DOHH2 (cell line): ENCODE results near the gene NCLN.
"Not testable (repeated sequence)": the region's sequence is repeated elsewhere in the genome, so short reads cannot be mapped to it uniquely, and the experiment has no call there.

Experiments used
- H3F3A ChIP-seq: fragments of 200-600 bp; sonication (generic), shearing (Covaris generic); 2 replicates; pipeline ENCODE4 v1.6.0; 2016; ENCODE audit warnings: antibody characterized with exemption, mild to moderate bottlenecking; ENCODE audit not compliant: control insufficient read depth, insufficient read depth
- H3K27ac ChIP-seq: fragments of 200-600 bp; sonication (generic); 2 replicates; pipeline ENCODE4 v1.5.1; 2014; ENCODE audit warnings: low read depth, mild to moderate bottlenecking, low read length, moderate library complexity
- H3K27me3 ChIP-seq: fragments of 200-600 bp; sonication (generic); 2 replicates; pipeline ENCODE4 v1.6.1; 2014; ENCODE audit warnings: mild to moderate bottlenecking, low read length, mixed read lengths; ENCODE audit not compliant: control insufficient read depth
- H3K36me3 ChIP-seq: fragments of 200-600 bp; sonication (generic); 2 replicates; pipeline ENCODE4 v1.6.1; 2014; ENCODE audit warnings: mild to moderate bottlenecking, low read length, moderate library complexity, mixed read lengths; ENCODE audit not compliant: control insufficient read depth
- H3K4me1 ChIP-seq: fragments of 200-600 bp; sonication (generic); 2 replicates; pipeline ENCODE4 v1.6.1; 2014; ENCODE audit warnings: mild to moderate bottlenecking, low read length, mixed read lengths; ENCODE audit not compliant: control insufficient read depth
- H3K4me2 ChIP-seq: fragments of 200-600 bp; sonication (generic); 2 replicates; pipeline ENCODE4 v1.6.0; 2014; ENCODE audit warnings: mild to moderate bottlenecking, low read length, moderate library complexity
- H3K4me3 ChIP-seq: fragments of 200-600 bp; sonication (generic); 2 replicates; pipeline ENCODE4 v1.5.1; 2014; ENCODE audit warnings: mild to moderate bottlenecking, low read length, mixed read lengths
- H3K79me2 ChIP-seq: fragments of 200-600 bp; sonication (generic); 2 replicates; pipeline ENCODE4 v1.6.1; 2014; ENCODE audit warnings: mild to moderate bottlenecking, low read length, mixed read lengths; ENCODE audit not compliant: control insufficient read depth
- H3K9me2 ChIP-seq: fragments of 200-600 bp; sonication (generic); replicated peaks from 2 replicates; pipeline ENCODE4 v1.6.1; 2014; ENCODE audit warnings: mild to moderate bottlenecking, low read length, mixed read lengths; ENCODE audit not compliant: control insufficient read depth
- H3K9me3 ChIP-seq: fragments of 200-600 bp; sonication (generic); 2 replicates; pipeline ENCODE4 v1.6.1; 2014; ENCODE audit warnings: antibody characterized with exemption, low read length, mixed read lengths; ENCODE audit not compliant: control insufficient read depth, insufficient read depth
- H4K20me1 ChIP-seq: fragments of 200-600 bp; sonication (generic); 2 replicates; pipeline ENCODE4 v1.6.0; 2014; ENCODE audit warnings: low read depth, mild to moderate bottlenecking, antibody characterized with exemption, low read length, moderate library complexity; ENCODE audit not compliant: control insufficient read depth, insufficient read depth
- EZH2phosphoT487 ChIP-seq: fragments of 200-600 bp; sonication (generic); IDR thresholded peaks from 2 replicates; pipeline ENCODE4 v1.6.1; 2017; ENCODE audit warnings: borderline replicate concordance, mild to moderate bottlenecking, antibody characterized with exemption, low read length, moderate library complexity, mixed read lengths
- TF ChIP-seq, protein P1 (sequence below): fragments of 200-600 bp; sonication (generic); IDR thresholded peaks from one replicate; pipeline ENCODE4 v1.5.1; 2014; ENCODE audit warnings: antibody characterized with exemption, mild to moderate bottlenecking, low read depth, low read length; ENCODE audit not compliant: poor library complexity, severe bottlenecking

Gene NCLN

DNA sequence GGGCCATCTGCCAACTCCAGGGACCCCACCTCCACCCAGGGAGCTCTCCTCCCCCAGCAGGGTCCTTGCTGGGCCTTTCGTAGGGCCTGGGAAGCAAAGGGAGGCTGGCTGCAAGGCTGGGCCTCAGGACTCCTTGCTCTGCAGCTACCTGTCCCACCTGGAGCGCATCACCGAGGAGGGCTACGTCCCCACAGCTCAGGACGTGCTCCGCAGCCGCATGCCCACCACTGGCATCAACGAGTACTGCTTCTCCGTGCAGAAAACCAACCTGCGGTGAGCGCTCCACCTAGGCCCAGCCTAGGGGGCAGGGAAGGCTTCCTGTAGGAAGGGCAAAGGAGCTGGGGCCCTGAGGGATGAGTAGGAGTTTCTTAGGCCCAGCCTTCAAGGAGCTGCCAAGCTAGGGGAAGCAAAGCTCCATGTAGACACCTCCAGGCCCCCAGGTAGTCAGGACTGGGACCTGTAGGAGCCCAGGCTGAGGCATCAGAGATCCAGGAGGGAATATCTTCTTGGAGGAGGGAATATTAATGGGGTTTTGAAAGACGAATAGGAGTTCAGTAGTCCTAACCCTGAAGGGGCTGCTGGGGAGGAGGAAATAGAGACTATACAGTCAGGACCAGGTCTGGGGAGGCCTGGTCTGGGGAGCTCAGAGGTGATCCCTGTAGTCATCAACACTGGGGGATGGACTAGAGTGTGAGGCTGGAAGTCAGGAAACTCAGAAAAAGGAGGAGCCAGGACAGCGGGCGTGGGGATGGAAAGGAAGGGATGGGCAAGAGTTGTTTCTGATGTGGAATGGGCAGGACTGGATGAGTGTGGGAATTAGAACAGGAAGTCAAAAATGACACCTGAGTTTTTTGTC, 33.9 kb upstream of the NCLN start:
- no peak overlapping the region for H3K4me3 ChIP-seq
- peaks cover 16% of the 10 kb centered on the region for H3K4me1 ChIP-seq
- no peaks in the 10 kb centered on the region for H3K36me3 ChIP-seq
- H3F3A ChIP-seq = no peaks in the 10 kb centered on the region
- TF ChIP-seq, protein P1, sequence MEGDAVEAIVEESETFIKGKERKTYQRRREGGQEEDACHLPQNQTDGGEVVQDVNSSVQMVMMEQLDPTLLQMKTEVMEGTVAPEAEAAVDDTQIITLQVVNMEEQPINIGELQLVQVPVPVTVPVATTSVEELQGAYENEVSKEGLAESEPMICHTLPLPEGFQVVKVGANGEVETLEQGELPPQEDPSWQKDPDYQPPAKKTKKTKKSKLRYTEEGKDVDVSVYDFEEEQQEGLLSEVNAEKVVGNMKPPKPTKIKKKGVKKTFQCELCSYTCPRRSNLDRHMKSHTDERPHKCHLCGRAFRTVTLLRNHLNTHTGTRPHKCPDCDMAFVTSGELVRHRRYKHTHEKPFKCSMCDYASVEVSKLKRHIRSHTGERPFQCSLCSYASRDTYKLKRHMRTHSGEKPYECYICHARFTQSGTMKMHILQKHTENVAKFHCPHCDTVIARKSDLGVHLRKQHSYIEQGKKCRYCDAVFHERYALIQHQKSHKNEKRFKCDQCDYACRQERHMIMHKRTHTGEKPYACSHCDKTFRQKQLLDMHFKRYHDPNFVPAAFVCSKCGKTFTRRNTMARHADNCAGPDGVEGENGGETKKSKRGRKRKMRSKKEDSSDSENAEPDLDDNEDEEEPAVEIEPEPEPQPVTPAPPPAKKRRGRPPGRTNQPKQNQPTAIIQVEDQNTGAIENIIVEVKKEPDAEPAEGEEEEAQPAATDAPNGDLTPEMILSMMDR = no peak
- no peak for TF ChIP-seq EZH2phosphoT487
- H3K27ac ChIP-seq = no peak overlapping the region
- H4K20me1 ChIP-seq = no peaks in the 10 kb centered on the region
- 0 out of 2 replicates have a peak, but pooled peaks cover 3% of the 10 kb centered on the region for H3K27me3 ChIP-seq
- no peaks in the 10 kb centered on the region for H3K9me2 ChIP-seq
- H3K9me3 ChIP-seq = no peaks in the 10 kb centered on the region; the same call in 1 of the 2 replicates
- no peaks in the 10 kb centered on the region for H3K79me2 ChIP-seq
- no peak overlapping the region for H3K4me2 ChIP-seq

GRCh38 chr19:3152419-3152780, 33.3 kb upstream of the NCLN start:
- Histone ChIP-seq H3K4me3 (no peak overlapping the region), H3K4me2 (no peak overlapping the region), H3K4me1 (peaks cover 16% of the 10 kb centered on the region), H3K27me3 (peaks cover 3% of the 10 kb centered on the region; the same call in 1 of the 2 replicates), H4K20me1 (no peaks in the 10 kb centered on the region), H3K9me3 (no peaks in the 10 kb centered on the region; the same call in 1 of the 2 replicates), H3K9me2 (no peaks in the 10 kb centered on the region), H3F3A (no peaks in the 10 kb centered on the region), H3K79me2 (no peaks in the 10 kb centered on the region), H3K27ac (no peak overlapping the region), H3K36me3 (no peaks in the 10 kb centered on the region)
- no peak for TF ChIP-seq EZH2phosphoT487
- TF ChIP-seq, protein P1 = no peak

GRCh38 chr19:3153286-3154230, 32.2 kb upstream of the NCLN start:
- Histone ChIP-seq H3K4me3 (no peak overlapping the region), H3K9me2 (no peaks in the 10 kb centered on the region), H3K36me3 (no peaks in the 10 kb centered on the region), H4K20me1 (no peaks in the 10 kb centered on the region), H3K9me3 (no peaks in the 10 kb centered on the region; the same call in 1 of the 2 replicates), H3K27ac (no peak overlapping the region), H3F3A (0 out of 2 replicates have a peak, but pooled peaks cover 2% of the 10 kb centered on the region), H3K79me2 (no peaks in the 10 kb centered on the region), H3K4me1 (peaks cover 16% of the 10 kb centered on the region), H3K27me3 (peaks cover 6% of the 10 kb centered on the region; the same call in 1 of the 2 replicates), H3K4me2 (no peak overlapping the region)
- TF ChIP-seq EZH2phosphoT487 = no peak
- TF ChIP-seq, protein P1 = no peak

DNA sequence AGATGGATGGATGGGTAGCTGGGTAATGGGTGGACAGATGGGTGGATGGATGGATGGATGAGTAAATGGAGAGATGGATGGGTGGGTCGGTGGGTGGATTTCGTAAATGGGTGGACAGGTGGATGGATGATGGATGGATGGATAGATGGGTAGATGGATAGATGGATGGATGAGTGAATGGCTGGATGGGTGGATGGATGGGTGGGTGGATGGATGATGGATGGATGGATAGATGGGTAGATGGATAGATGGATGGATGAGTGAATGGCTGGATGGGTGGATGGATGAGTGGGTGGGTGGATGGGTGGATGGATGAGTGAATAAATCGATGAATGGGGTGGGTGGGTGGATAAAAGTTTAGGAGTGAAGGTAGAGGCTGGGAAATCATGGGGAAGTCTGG, 31.3 kb upstream of the NCLN start:
- not testable (repeated sequence) for H3K27me3 ChIP-seq, H3K79me2 ChIP-seq, H4K20me1 ChIP-seq, H3K9me3 ChIP-seq, H3K27ac ChIP-seq, H3K9me2 ChIP-seq, H3K36me3 ChIP-seq, H3F3A ChIP-seq
- H3K4me3 ChIP-seq = peak overlapping the region; percentile 54
- H3K4me1 ChIP-seq = peaks cover 16% of the 10 kb centered on the region
- peak overlapping the region; percentile 62 for H3K4me2 ChIP-seq
